MG63 (cell line): ENCODE measurements around the gene PTPRU. TPM values are rescaled to one million over a fixed set of nuclear protein-coding genes. Genes with fewer than 3 reads are reported as not detected.

ENCODE experiments used
- DNase-seq: peaks from one replicate; pipeline ENCODE4 v3.0.0-alpha.2; 2020
- H3K27me3 ChIP-seq: fragments of 250-450 bp; sonication (Bioruptor Pico); 2 replicates; pipeline ENCODE4 v1.5.1; 2020; ENCODE audit warnings: mild to moderate bottlenecking, moderate library complexity
- H3K36me3 ChIP-seq: fragments of 250-450 bp; sonication (Bioruptor Pico); 2 replicates; pipeline ENCODE4 v1.5.1; 2020; ENCODE audit warnings: mild to moderate bottlenecking, moderate library complexity
- H3K4me3 ChIP-seq: fragments of 250-450 bp; sonication (Bioruptor Pico); 2 replicates; pipeline ENCODE4 v1.5.1; 2020; ENCODE audit warnings: mild to moderate bottlenecking, moderate library complexity
- H3K9me3 ChIP-seq: fragments of 250-450 bp; sonication (Bioruptor Pico); 2 replicates; pipeline ENCODE4 v1.5.1; 2020; ENCODE audit warnings: mild to moderate bottlenecking, moderate library complexity
- total RNA-seq: library from RNA; depleted of rRNA; stranded (reverse); fragments of >200 nt; shearing (Covaris generic); gene quantifications from 2 replicates; pipeline ENCODE4 v1.2.3, GENCODE V29; 2014; ENCODE audit warnings: low replicate concordance

PTPRU gene
- total RNA-seq, 1 experiment from 2014 or later: 6.4 TPM

DNA sequence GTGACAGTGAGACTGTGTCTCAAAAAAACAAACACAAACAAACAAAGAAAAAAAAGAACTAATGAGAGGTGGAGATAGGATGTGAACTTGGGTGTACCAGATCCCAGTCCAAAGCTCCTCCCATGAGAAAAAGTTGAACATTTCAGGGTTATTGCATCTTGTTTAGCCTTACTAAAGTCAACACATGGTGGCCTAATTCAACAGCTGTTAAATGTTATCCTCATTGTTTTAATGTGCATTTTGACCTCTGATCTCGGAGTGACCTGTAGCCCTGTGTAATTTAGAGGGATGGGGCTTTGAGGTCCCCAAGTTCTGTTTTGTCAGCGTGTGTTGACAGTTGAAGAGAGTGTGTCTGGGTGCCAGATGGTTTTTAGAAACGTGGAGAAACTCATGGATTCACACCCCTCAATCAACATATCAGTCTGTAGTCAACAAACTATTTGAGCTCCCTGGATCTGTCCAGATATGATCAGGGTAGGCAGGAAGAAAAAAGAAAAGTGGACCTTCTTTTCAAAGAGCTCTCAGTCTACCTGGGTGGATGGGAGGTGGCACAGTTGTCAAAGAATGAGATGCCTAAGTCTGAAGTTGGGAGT is 34.7 kb downstream of the PTPRU start:
- no peak for DNase-seq
- Histone ChIP-seq H3K27me3 (no peaks in the 10 kb centered on the region), H3K4me3 (no peak overlapping the region), H3K36me3 (no peaks in the 10 kb centered on the region), H3K9me3 (no peaks in the 10 kb centered on the region)

DNA sequence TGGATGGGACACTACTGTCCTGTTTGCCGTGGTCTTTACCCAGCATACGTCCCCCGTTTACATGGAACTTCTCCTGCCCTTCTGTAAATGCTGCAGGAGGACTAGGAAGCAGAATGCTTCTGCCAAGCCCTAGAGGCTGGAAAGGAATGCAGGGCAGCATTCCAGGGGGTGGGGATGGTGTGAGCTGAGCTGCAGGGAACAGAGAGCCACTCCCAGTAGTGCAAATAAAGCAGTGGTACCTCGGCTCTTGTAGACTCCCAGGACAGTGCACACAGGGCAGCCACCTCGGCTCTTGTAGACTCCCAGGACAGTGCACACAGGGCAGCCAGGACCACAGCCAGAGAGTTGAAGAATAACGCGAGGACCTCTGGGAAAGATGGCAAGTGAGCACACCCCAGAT is 35.4 kb downstream of the PTPRU start:
- H3K9me3 ChIP-seq: no peaks in the 10 kb centered on the region
- H3K36me3 ChIP-seq: no peaks in the 10 kb centered on the region
- peak; percentile 87 for DNase-seq
- H3K4me3 ChIP-seq: no peak overlapping the region
- H3K27me3 ChIP-seq: no peaks in the 10 kb centered on the region

DNA sequence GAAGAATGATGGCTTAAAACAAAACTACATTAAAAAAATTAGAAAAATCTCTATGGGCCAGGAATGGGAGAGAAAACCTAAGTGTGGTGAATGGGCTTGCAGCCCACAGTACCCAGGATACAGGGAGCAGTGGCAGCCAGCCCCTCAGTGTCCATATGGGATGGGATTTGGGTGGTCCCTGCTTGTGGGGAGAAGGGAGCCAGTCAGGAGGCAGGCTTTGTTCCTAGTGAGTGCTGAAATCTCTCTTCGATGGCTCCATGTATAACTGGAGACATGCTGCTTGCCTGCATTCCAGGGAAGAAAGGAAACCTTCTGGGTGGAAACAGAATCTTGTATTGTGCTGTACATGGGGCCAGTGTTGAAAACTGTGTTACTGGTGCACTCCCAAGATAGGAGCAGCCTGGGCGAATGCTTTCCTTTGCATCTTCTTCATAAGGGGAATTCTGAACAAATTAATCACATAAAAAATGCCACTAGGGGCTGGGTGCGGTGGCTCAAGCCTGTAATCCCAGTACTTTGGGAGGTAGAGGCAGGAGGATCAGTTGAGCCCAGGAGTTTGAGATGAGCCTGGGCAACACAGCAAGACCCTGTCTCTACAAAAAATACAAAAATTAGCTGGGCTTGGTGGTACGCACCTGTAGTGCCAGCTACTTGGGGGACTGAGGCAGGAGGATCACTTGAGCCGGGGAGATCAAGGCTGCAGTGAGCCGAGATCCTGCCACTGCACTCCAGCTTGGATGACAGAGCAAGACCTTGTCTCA is 36.0 kb downstream of the PTPRU start:
- DNase-seq: no peak
- no peak overlapping the region for H3K4me3 ChIP-seq
- H3K9me3 ChIP-seq: no peaks in the 10 kb centered on the region
- H3K27me3 ChIP-seq: no peaks in the 10 kb centered on the region
- H3K36me3 ChIP-seq: no peaks in the 10 kb centered on the region

DNA sequence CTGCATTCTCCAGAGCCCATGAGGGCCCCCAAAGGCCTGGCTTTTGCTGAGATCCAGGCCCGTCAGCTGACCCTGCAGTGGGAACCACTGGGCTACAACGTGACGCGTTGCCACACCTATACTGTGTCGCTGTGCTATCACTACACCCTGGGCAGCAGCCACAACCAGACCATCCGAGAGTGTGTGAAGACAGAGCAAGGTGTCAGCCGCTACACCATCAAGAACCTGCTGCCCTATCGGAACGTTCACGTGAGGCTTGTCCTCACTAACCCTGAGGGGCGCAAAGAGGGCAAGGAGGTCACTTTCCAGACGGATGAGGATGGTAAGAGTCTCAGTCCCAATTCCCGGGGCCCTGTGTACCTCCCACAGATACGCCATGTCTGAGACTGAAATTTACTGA is 39.1 kb downstream of the PTPRU start:
- H3K27me3 ChIP-seq: no peaks in the 10 kb centered on the region
- DNase-seq: no peak
- H3K36me3 ChIP-seq: no peaks in the 10 kb centered on the region
- H3K9me3 ChIP-seq: no peaks in the 10 kb centered on the region
- no peak overlapping the region for H3K4me3 ChIP-seq

DNA sequence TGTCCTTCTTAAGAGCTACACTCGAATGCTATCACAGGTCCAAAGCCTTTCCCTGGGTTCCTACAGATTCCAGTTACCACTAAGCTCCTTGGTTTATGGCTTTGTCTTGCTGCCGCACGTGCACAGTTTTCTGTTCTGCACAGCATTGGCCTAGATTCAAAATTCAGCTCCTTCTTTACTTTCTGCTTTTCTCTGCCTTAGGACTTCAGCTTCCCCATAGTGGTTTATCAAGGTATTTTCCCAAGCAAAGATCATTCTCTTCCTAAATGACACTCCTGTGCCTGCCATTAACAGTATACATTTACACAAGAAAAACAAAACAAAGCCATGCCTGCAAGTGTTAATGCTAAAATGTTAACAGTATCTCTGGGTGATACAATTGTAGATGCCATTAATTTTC is 41.8 kb downstream of the PTPRU start:
- H3K27me3 ChIP-seq: no peaks in the 10 kb centered on the region
- DNase-seq: no peak
- H3K9me3 ChIP-seq: no peaks in the 10 kb centered on the region
- H3K4me3 ChIP-seq: no peak overlapping the region
- H3K36me3 ChIP-seq: no peaks in the 10 kb centered on the region

DNA sequence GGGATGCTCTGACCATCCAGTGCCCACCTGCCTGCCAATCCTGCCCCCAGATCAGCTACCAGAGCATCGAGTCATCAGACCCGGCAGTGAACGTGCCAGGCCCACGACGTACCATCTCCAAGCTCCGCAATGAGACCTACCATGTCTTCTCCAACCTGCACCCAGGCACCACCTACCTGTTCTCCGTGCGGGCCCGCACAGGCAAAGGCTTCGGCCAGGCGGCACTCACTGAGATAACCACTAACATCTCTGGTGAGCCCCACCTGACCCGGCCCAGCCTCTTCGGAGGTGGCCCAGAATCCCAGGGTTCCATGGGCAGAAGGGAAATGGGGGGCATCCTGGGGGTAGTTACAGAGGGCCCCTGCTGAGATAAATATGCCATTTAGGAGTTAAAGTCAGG is 43.1 kb downstream of the PTPRU start:
- Histone ChIP-seq H3K4me3 (no peak overlapping the region), H3K9me3 (no peaks in the 10 kb centered on the region), H3K36me3 (no peaks in the 10 kb centered on the region)

DNA sequence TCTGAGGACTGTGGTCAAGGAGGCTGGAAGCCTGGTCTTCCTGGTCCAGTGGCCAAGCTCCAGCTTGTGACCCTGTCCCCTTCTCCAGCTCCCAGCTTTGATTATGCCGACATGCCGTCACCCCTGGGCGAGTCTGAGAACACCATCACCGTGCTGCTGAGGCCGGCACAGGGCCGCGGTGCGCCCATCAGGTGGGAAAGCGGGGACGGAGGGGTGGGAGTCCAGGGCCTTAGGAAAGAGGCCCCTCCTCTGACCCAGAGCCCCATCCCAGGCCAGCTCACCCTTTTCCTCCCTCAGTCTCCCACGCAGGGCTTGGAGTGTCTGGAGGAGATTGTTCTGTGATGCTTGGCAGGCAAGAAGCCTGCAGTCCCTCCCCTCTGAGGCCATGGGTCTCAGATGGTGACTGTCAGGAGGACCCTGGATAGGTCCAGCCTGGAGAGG is 43.6 kb downstream of the PTPRU start:
- Histone ChIP-seq H3K9me3 (no peaks in the 10 kb centered on the region), H3K27me3 (no peaks in the 10 kb centered on the region), H3K4me3 (no peak overlapping the region), H3K36me3 (no peaks in the 10 kb centered on the region)
- no peak for DNase-seq

More for the DNA sequence above, 43.1 kb downstream of the PTPRU start:
- no peaks in the 10 kb centered on the region for H3K27me3 ChIP-seq
- no peak for DNase-seq

DNA sequence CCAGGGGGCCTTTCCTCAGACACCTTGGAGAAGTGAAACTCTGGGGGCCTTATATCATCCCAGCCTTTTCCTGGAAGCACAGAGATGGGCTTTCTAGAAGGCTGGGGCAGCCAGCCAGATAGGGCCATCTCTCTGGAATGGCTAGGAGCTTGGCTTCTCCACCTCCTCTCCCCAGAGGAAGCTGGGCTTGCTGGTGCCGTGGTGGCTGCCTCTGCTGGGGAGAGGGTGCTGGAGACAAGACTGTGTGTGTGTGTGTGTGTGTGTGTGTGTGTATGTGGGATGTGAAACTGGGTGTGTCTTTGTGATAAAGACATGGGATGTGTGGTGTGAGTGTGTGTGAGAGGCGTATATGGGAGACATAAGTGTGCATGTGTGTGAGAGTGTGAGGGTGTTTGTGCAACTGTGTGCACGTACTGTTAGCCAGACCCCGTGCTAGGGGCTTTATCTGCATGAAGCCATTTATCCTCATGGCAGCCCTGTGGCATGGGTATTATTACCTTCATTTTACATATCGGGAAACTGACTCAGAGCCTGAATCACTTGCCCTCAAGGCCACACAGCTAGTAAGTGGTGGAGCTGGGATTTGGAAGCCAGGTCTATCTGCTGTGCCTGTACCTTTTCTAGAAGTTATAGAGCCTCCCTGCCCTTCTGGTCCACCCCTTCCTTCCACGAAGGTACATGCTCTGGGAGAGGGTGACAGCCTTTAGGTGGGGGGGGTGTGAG is 44.2 kb downstream of the PTPRU start:
- Histone ChIP-seq H3K4me3 (no peak overlapping the region), H3K9me3 (no peaks in the 10 kb centered on the region), H3K36me3 (no peaks in the 10 kb centered on the region), H3K27me3 (no peaks in the 10 kb centered on the region)
- no peak for DNase-seq

DNA sequence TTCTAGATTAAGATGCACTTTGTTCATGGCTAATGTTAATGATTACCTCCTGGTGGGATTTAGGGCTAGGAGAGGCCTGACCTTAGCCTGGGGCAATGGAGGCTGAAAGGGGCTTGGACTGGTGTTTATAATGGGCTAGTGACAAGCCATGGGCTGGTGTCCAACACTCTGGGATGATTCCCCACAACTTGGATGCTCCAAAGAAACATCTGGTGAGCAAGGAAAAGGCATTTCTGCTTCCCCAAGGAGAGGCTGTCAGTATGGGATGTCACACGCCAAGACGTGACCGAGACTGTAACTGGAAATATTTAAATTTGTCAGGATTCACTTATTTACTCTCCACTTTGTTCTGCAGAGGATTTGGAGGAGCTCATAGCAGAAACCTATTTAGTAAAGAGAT is 45.2 kb downstream of the PTPRU start:
- Histone ChIP-seq H3K9me3 (no peaks in the 10 kb centered on the region), H3K4me3 (no peak overlapping the region), H3K36me3 (no peaks in the 10 kb centered on the region), H3K27me3 (no peaks in the 10 kb centered on the region)
- DNase-seq: no peak

DNA sequence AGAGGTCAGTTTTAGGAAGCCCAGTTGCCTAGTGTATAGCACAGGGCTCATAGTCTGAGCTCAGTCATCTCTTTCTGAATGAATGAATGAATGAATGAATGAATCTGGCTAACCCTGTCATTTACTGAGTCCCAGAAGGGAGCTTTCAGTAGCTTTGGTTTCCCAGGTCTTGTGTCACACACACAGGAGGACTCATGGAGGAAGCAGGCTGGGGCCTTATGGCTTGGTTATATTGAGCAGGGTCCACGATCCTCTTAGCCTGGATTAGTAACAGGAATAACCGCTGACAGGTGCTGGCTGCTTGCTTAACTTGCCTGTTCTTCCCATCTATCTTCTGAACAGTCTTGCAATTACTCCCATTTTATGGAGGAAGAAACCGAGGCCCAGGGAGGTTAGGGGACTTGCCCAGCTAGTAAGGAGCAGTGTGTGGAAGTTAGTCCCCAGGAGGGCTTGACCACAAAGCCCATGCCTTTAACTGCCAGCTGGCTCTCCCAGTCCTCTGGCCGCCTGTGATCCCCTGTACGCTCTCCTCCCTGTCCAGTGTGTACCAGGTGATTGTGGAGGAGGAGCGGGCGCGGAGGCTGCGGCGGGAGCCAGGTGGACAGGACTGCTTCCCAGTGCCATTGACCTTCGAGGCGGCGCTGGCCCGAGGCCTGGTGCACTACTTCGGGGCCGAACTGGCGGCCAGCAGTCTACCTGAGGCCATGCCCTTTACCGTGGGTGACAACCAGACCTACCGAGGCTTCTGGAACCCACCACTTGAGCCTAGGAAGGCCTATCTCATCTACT is 46.0 kb downstream of the PTPRU start:
- no peak for DNase-seq
- no peaks in the 10 kb centered on the region for H3K9me3 ChIP-seq
- no peaks in the 10 kb centered on the region for H3K36me3 ChIP-seq
- no peaks in the 10 kb centered on the region for H3K27me3 ChIP-seq
- H3K4me3 ChIP-seq: no peak overlapping the region

DNA sequence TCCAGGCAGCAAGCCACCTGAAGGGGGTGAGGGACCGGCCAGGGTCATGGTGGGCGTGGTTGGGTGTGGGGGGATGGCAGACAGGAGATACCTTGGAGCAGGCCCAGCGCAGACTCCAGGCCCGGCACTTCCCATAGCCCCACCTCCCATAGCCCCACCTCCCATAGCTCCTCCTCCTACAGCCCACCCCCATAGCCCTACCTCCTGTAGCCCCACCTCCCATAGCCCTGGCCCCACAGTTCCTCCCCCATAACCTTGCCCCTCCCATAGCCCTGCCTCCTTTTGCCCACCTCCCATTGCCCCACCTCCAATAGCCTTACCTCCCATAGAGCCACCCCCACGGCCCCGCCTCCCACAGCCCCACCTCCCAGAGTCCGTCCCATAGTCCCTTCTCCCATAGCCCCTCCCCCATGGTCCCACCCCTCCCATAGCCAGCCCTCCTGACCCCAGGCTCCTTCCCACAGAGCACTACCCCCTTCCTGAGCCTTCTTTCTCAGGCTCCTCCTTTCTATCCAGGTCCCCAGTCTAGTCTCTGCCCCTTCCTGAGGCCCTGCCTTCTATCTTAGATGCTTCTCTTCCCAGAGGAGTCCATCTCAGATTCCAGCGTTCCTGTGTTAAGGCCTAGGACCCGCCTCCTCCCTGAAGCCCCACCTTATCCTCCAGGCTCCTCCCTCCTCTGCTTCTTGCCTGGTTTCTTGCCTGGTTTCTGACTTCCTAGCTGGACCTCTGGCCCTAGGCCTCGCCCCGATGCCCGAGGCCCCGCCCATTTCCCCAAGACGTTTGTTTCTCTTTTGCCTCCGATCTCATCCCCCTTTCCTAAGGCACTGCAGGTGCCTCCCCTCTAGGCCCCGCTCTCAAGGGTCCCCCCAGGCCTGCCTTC is 46.8 kb downstream of the PTPRU start:
- no peaks in the 10 kb centered on the region for H3K36me3 ChIP-seq
- H3K9me3 ChIP-seq: no peaks in the 10 kb centered on the region
- no peak overlapping the region for H3K4me3 ChIP-seq
- no peaks in the 10 kb centered on the region for H3K27me3 ChIP-seq
- DNase-seq: peak; percentile 33

DNA sequence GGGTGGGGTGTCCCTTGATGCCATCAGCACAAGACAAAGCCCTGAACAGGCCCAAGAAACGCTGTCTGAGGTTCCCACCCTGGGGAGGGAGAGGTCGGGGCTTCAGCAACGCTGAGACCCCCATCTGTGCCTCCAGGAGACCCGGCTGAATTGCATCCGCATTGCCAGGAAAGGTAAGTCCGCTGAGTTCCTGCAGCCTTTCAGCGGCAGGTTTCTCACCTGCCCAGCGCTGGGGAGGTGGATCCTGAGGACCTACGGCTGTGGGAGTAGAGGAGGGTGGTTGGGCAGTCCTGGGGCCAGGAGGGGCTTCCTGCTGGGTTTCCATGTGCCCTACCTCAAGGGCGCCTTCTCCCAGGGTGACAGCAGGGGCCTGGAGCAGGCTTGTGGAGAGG is 47.5 kb downstream of the PTPRU start:
- Histone ChIP-seq H3K9me3 (no peaks in the 10 kb centered on the region), H3K27me3 (no peaks in the 10 kb centered on the region), H3K36me3 (no peaks in the 10 kb centered on the region), H3K4me3 (no peak overlapping the region)
- no peak for DNase-seq

DNA sequence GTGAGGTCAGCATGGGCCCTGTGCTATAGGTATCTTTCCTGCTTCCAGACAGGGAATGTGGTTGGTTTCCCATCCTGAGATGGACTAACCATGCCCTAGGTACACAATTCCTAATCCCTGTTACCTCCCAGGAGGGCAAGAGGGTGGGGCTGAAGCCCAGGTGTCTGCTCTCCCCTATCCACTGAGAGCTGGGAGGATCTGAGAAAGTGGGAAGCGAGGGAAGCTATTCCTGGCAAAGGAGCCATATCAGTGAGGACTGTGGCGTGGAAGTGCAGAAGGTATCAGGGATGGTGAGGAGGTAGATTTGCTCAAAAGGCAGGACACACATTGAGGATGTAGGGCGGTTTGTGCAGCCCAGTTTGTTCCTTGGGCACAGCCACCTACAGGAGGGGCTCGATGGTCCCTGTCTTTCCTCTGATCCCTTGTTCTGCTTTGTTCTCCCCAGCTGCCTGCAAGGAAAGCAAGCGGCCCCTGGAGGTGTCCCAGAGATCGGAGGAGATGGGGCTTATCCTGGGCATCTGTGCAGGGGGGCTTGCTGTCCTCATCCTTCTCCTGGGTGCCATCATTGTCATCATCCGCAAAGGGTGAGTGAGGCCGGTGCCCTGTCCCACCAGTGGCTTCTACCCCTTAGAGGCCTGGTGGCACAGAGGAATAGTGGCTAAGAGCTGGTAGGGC is 48.1 kb downstream of the PTPRU start:
- no peak overlapping the region for H3K4me3 ChIP-seq
- H3K27me3 ChIP-seq: no peaks in the 10 kb centered on the region
- H3K36me3 ChIP-seq: no peaks in the 10 kb centered on the region
- DNase-seq: no peak
- H3K9me3 ChIP-seq: no peaks in the 10 kb centered on the region

DNA sequence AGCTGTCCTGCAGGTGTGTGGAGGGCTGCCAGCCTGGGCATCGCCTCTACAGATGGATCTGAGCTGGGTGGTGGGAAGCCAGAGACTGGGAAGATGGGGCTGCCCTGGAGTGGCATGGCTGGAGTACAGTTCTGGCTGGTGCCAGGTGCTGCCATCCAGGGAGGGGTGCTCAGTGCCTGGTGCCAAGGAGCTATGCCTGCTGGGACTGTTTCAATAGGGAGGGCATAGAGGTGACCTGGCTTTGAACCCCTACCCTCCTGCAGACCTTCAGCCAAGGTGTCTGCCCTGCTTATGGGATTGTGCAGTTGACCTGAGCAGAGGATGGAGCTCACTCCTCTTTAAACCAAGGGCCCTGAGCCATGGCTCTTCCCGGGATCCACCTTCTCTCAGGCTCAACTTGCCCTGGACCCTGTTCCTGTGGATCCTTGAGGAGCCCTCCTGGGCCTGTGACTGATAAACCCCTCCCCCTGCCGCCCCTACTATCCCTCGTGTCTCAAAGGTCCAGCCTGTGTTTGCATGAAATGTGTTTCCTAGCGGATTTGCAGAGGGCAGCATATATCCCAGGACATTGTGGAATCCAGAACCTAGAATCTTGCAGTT is 48.7 kb downstream of the PTPRU start:
- DNase-seq: no peak
- Histone ChIP-seq H3K27me3 (no peaks in the 10 kb centered on the region), H3K4me3 (no peak overlapping the region), H3K9me3 (no peaks in the 10 kb centered on the region), H3K36me3 (no peaks in the 10 kb centered on the region)

DNA sequence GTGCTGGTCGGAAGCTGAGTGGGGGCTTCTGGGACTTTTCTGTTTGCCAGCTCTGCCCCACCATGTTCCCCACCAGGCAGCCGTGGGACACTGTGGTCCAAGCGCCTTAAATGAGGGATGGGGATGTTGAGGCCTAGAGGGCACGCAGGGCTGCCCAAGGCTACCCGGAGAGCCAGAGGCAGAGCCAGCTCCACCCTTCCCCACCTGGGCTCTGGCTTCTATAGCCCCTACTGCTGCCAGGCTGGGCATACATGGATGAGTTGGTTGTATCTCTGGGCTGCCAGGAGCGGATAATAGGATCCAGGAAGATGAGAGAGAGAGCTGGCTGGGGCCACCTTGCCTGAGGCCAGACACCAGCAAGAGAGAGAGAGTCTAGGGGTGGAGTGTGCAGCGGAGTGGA is 49.4 kb downstream of the PTPRU start:
- no peak overlapping the region for H3K4me3 ChIP-seq
- no peaks in the 10 kb centered on the region for H3K36me3 ChIP-seq
- no peak for DNase-seq
- H3K9me3 ChIP-seq: no peaks in the 10 kb centered on the region
- H3K27me3 ChIP-seq: no peaks in the 10 kb centered on the region
